Tibial artery (tissue), 4 donors: ENCODE results near the gene TBCD.

Experiments used
- DNase-seq, 2 donors: peaks; one replicate each; pipeline ENCODE4 v3.0.0-alpha.2; 2019
- H3K27ac ChIP-seq, 2 donors: fragments of 200-600 bp; sonication (generic) in 1 of 2; 1 replicate in 1 of 2; 2 replicates in 1 of 2; pipeline ENCODE4 v1.5.1; 2018 to 2019; ENCODE audit warnings: mild to moderate bottlenecking in 1 of 2
- H3K27me3 ChIP-seq, 2 donors: fragments of 200-600 bp; sonication (generic) in 1 of 2; one replicate each; pipeline versions ENCODE4 v1.5.1 to v1.6.0; 2016 to 2019
- H3K36me3 ChIP-seq, 3 donors: fragments of 200-600 bp; sonication (generic) in 2 of 3; one replicate each; pipeline ENCODE4 v1.5.1; 2016 to 2019; ENCODE audit warnings: mild to moderate bottlenecking in 2 of 3
- H3K4me1 ChIP-seq, 4 donors: fragments of 200-600 bp; sonication (generic) in 2 of 4; 1 replicate in 3 of 4; 2 replicates in 1 of 4; pipeline ENCODE4 v1.5.1; 2016 to 2019
- H3K4me3 ChIP-seq, 2 donors: fragments of 200-600 bp; sonication (generic) in 1 of 2; 1 replicate in 1 of 2; 2 replicates in 1 of 2; pipeline ENCODE4 v1.5.1; 2018 to 2019; ENCODE audit warnings: mild to moderate bottlenecking in 2 of 2
- H3K9me3 ChIP-seq, 3 donors: fragments of 200-600 bp; sonication (generic) in 1 of 3; one replicate each; pipeline ENCODE4 v1.5.1; 2016 to 2019
- intact Hi-C: fragments of 100-400 bp; cut with DNase I; formaldehyde crosslinking; loops from one replicate; pipeline ENCODE4 v1.15.0; 2023; ENCODE audit warnings: low total_unique reads
- TF ChIP-seq, protein P1 (sequence below), 2 experiments: fragments of 200-600 bp in 1 of 2; fragments of 450-650 bp in 1 of 2; IDR thresholded peaks; one replicate each; pipeline ENCODE4 v1.5.1; 2017 to 2019; ENCODE audit warnings: antibody characterized with exemption in 2 of 2, mild to moderate bottlenecking in 1 of 2, moderate library complexity in 1 of 2

Gene TBCD

DNA sequence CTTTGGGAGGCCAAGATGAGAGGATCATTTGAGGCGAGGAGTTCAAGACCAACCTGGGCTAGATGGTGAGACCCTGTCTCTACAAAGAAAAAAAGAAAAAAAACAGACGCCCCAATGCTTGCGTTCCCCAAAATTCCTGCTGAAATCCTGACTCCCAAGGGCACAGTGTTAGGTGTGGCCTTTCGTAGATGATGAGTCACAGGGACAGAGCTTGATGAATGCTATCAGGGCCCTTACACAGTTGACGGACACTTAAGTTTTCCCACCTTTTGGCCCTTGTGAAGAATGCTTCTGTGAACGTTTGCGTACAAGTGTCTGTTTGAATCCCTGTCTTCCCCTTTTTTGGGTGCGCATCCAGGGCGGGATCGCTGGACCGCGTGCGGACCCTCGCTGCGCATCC lies 104.5 kb downstream of the TBCD start:
- H3K36me3 ChIP-seq = peaks cover 0 to 11% (median 9%) of the 10 kb centered on the region in 3 donors
- no peak for DNase-seq
- no peak overlapping the region for H3K4me3 ChIP-seq
- H3K9me3 ChIP-seq = no peaks in the 10 kb centered on the region
- intact Hi-C loops = no loop called here
- H3K27me3 ChIP-seq = no peaks in the 10 kb centered on the region
- H3K4me1 ChIP-seq = peaks cover 0 to 20% (median 0%) of the 10 kb centered on the region in 4 donors
- TF ChIP-seq, protein P1, sequence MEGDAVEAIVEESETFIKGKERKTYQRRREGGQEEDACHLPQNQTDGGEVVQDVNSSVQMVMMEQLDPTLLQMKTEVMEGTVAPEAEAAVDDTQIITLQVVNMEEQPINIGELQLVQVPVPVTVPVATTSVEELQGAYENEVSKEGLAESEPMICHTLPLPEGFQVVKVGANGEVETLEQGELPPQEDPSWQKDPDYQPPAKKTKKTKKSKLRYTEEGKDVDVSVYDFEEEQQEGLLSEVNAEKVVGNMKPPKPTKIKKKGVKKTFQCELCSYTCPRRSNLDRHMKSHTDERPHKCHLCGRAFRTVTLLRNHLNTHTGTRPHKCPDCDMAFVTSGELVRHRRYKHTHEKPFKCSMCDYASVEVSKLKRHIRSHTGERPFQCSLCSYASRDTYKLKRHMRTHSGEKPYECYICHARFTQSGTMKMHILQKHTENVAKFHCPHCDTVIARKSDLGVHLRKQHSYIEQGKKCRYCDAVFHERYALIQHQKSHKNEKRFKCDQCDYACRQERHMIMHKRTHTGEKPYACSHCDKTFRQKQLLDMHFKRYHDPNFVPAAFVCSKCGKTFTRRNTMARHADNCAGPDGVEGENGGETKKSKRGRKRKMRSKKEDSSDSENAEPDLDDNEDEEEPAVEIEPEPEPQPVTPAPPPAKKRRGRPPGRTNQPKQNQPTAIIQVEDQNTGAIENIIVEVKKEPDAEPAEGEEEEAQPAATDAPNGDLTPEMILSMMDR (IDR thresholded peaks at IDR 0.05) = no peak
- no peak overlapping the region for H3K27ac ChIP-seq

GRCh38 chr17:82858376-82859126 lies 106.7 kb downstream of the TBCD start:
- H3K27ac ChIP-seq = no peak overlapping the region
- DNase-seq = no peak
- no peak overlapping the region for H3K4me3 ChIP-seq
- peaks cover 0 to 20% (median 0%) of the 10 kb centered on the region in 4 donors for H3K4me1 ChIP-seq
- TF ChIP-seq, protein P1 (IDR thresholded peaks at IDR 0.05) = no peak
- no peaks in the 10 kb centered on the region for H3K27me3 ChIP-seq
- no peaks in the 10 kb centered on the region for H3K9me3 ChIP-seq
- H3K36me3 ChIP-seq = peaks cover 0 to 16% (median 9%) of the 10 kb centered on the region in 3 donors
- intact Hi-C loops = no loop called here

- Histone ChIP-seq H3K9me3 (no peaks in the 10 kb centered on the region), H3K36me3 (peaks cover 0 to 8% (median 3%) of the 10 kb centered on the region in 3 donors), H3K4me1 (peaks cover 0 to 23% (median 0%) of the 10 kb centered on the region in 4 donors), H3K4me3 (no peak overlapping the region), H3K27me3 (no peaks in the 10 kb centered on the region), H3K27ac (no peak overlapping the region)
- intact Hi-C loops = no loop called here
- DNase-seq = peak in 1 of 2 donors; percentile 78
- TF ChIP-seq, protein P1 (IDR thresholded peaks at IDR 0.05) = no peak
These were observed 107.9 kb downstream of the TBCD start for GRCh38 chr17:82859431-82860403.

- intact Hi-C loops = no loop called here
- peaks cover 0 to 5% (median 0%) of the 10 kb centered on the region in 3 donors for H3K36me3 ChIP-seq
- peaks cover 0 to 29% (median 0%) of the 10 kb centered on the region in 4 donors for H3K4me1 ChIP-seq
- no peaks in the 10 kb centered on the region for H3K9me3 ChIP-seq
- H3K27me3 ChIP-seq = no peaks in the 10 kb centered on the region
- H3K4me3 ChIP-seq = no peak overlapping the region
- DNase-seq = no peak
- no peak overlapping the region for H3K27ac ChIP-seq
- TF ChIP-seq, protein P1 (IDR thresholded peaks at IDR 0.05) = no peak
These were observed 108.9 kb downstream of the TBCD start for GRCh38 chr17:82860606-82861392.

GRCh38 chr17:82861393-82861775 lies 109.5 kb downstream of the TBCD start:
- Histone ChIP-seq H3K4me3 (no peak overlapping the region), H3K9me3 (no peaks in the 10 kb centered on the region), H3K27me3 (no peaks in the 10 kb centered on the region), H3K36me3 (peaks cover 0 to 5% (median 0%) of the 10 kb centered on the region in 3 donors), H3K4me1 (peaks cover 0 to 33% (median 0%) of the 10 kb centered on the region in 4 donors), H3K27ac (no peak overlapping the region)
- TF ChIP-seq, protein P1 (IDR thresholded peaks at IDR 0.05) = no peak
- DNase-seq = no peak
- intact Hi-C loops = no loop called here
